MV-4-11 (cell line): ENCODE results near the gene GNAI1.

ENCODE experiments used
- DNase-seq: peaks from one replicate; lab custom pipeline; 2025; lab: John Stamatoyannopoulos, UW

Gene GNAI1

GRCh38 chr7:80134536-80135308 lies at the start of gene GNAI1:
GNAI1 (plus strand) TSS chr7:80134831; CDS start chr7:80135161, 330 bp downstream.
- DNase-seq = peak; percentile 41

DNA sequence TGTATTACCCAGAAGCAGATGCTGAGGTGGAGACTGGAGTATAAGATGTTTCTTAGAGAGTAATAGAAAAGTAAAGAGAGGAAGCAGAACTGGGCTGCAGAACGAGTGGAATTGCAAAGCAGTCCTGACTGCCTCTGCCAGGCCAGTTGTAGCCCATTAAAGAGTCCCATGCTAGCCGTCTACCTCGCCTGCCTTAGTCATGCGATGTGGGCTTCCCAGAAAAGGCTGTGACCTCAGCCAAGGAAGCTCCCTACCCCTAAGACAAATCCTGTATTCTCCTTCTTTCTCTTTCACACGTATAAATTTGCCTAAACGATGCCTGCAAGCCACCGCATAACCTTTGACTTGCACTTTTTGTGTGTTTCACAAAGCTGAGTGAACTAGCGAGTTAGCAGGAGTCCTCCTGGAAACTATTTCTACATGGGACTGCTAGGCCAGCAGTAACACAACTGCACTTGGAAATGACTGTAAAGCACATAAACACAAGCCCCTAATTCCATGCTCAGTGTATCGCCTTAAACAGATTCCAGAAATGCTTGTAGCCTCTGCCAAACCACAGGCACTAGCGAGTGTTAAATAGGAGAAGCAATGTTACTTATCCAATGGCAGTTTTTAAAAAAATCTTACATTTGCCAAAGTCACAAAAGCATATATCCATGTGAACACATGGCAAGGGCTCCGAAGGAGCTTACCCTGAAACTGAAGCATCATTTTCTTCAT lies 47.4 kb upstream of the GNAI1 start:
- DNase-seq = no peak

GRCh38 chr7:80087771-80088170 lies 46.9 kb upstream of the GNAI1 start:
- DNase-seq = no peak

- DNase-seq = no peak
These were observed 45.9 kb upstream of the GNAI1 start for GRCh38 chr7:80088705-80089104.

DNA sequence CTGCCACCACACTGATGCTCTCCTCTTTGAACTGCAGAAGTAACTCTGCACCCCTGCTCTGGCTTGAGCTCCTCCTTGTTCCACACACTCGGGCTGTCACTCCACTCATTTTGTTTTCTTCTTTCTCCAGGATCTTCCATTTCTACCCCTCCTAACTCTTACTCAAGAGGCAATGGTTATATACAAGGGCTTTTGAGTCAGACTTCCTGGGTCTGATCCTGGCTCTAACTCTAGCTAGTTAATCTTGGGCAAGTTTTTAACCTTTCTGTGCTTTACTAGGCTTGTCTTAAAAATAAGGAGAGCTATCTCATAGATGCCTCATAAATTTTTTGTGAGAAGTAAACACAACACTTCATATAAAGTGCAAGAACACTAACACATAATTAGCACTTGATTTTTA lies 45.3 kb upstream of the GNAI1 start:
- no peak for DNase-seq

DNA sequence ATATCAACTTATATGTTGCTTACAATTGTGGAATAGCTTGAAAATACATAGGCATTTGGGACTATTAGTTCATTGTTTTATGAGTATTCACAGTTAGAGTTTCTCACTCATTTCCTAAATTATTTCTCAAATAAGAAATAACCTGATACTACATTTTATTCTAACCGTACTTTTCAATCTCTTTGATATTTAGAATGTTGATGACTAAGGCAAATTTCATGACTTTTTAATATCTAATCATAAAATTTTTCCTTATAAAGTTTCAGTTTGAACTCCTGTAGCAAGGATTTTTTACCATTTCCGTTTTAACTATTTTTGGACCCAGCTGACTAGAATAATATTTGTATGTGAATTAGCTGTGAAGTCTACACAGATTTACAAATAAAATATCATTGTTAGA lies 41.3 kb upstream of the GNAI1 start:
- DNase-seq = no peak

DNA sequence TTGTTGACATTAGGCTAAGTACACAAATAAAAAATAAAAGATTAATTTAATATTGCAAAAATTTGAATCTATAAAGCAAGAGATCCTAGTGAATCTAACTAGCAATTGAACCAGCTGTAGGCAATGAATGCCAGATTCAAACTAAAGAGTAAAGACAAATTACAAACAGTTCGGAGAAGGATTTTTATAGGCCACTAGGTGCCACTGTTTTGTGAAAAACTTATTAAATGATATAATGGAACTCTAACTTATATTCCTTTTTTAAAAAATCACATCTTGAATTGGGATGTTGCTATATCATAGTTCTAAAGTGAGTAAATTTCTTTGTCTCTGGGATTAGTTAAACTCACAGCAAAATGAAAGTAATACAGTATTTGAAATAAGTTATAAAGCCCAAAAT lies 39.1 kb upstream of the GNAI1 start:
- peak; percentile 17 for DNase-seq

DNA sequence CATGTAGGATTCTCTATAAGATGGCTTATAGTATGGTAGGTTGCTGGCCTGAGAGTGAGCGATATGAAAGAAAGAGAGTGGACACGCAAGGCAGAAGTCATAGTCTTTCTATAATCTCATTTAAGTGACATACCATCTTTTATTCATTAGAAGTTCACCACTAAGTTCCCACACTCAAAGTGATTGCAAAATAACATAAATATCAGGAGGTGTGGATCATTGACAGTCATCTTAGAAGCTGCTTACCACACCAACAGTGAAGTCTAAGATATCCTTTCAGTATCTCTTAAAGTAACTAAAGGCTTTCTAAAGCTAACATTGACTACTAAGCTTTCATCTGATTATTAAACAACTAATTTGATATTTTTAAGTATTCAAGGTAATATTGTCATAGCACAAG lies 36.9 kb upstream of the GNAI1 start:
- DNase-seq = no peak

- DNase-seq = no peak
These were observed 35.8 kb upstream of the GNAI1 start for GRCh38 chr7:80098795-80099194.

DNA sequence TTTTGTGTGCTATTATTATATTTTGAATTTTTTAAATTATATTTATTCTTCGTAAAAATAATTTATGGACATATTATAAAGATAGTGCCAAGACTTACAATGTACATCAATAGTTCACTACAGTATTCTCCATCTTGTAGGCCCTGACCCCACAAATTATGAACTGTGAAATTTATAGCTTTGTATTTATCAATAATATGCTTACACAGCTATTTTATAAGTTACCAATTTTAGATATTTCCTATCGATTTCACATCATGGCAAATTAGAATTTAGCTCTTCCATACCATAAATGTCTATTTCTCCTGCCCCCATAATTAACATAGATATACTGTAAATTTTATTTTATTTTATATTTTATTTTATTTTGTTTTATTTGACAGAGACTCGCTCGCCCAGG lies 34.4 kb upstream of the GNAI1 start:
- DNase-seq = no peak

GRCh38 chr7:80105701-80106408 lies 28.8 kb upstream of the GNAI1 start:
- peak; percentile 32 for DNase-seq

DNA sequence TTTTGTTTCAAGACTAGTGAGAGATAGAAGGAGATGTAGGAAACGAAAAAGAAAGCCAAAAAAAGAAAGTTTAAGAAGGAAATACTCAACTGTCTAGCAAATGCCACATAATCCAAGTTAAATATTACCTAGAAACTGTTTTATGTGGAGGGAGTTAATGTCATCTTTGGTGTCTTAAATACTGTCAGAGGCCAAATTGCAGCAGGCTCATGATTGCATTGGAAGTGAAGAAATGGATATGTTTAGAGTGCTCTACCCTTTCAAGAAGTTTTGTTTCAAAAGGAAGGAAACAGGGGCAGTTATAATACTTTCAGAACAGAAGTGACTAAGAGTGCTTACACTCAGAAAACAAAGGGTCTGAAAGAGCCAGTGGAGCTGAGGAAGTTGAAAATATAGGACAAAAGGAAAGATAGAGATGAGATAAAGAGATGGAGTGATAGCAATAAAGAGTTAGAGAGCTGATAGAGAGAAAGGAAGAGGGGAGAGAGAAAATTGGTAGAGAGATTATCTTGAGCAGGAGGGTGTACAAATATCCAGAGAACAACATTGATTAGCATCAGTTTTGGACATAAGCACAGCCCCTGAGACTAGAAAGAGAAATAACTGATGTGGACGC lies 28.0 kb upstream of the GNAI1 start:
- DNase-seq = peak; percentile 73

GRCh38 chr7:80107278-80107677 lies 27.4 kb upstream of the GNAI1 start:
- DNase-seq = peak; percentile 96

DNA sequence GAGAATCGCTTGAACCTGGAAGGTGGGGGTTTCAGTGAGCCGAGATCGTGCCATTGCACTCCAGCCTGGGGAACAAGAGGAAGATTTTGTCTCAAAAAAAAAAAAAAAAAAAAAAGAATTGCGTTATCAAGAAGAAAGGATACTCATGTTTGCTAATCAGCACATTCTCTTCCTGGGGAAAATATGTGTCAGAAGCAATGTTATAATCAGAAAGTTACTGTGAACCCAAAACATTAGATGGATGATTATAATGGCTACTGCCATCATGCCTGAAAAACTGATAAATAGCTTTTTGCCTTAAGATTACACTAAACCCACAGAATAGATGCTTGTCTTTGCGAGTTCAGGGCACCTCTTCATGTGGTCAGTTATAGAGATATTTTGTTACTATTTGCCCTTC lies 24.3 kb upstream of the GNAI1 start:
- DNase-seq = no peak

DNA sequence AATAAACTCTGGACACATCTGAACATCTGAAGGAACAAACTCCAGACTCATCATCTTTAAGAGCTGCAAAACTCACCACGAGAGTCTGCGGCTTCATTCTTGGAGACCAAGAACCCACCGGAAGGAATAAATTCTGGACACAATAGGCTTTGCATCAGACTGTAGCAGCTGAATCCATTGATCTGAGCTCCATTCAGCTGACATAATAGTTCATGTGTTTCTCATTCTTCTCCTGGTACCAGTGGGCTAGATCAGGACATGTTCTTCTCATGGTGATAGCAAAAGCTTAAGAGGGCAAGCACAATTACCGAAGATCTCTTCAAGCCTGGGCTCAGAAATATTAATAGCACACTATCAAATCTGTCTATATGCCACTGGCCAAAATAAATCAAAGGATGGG lies 20.5 kb upstream of the GNAI1 start:
- no peak for DNase-seq

DNA sequence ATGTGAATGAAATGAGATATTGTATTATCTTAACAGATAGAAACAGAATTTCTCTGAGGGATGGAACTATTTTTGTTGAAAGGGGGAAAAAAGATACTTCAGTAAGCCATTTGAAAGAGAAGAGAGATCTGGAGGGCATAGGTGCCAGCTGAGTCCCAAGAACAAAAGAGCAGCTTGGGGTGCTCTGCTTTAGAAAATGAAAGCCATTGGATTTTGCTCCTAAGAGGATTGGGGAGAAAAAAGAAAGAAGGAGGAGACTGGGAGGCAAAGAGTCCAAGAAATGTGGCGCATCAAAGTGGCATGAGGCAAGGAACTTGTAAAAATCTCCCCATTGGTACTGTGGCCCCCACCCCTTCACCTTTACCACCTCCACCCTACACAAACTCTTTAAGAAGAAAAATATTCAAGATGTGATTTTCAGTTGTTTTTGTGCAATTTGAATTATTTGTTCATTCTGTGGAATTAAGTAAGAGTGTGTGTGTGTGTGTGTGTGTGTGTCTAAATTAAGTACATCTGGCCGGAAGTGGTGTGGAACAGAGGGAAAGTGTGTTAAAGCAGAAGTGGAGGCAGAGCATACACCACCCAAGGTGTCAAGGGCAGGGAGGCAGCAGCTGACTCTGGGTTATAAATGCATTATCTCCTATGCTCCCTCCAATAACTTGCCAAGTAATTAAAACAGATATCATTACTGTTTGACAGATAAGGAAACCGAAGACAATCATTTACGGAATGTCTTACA lies 9.9 kb upstream of the GNAI1 start:
- DNase-seq = peak; percentile 81

- DNase-seq = no peak
These were observed 7.0 kb upstream of the GNAI1 start for GRCh38 chr7:80127412-80128160.

DNA sequence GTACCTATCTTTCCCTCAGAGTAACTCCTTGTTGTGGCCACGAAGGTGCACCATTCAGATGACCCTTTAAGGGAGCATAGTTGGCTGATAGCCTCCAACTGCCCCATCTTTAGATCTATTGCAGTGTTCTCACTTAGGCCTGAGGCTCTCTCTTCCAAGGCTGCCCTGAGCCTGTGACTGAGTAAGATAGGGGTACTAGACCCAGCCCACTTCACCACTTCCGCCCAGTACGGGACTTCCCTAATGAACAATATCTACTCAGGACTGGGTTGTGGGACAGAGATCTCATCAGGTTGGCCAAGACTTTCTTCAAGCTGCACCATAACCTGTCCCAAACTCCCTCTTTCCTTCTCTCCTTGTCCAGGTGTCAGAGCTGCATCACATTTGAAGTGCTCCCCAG lies 5.7 kb upstream of the GNAI1 start:
- DNase-seq = peak; percentile 72

- DNase-seq = no peak
These were observed 4.8 kb upstream of the GNAI1 start for GRCh38 chr7:80129785-80130184.

DNA sequence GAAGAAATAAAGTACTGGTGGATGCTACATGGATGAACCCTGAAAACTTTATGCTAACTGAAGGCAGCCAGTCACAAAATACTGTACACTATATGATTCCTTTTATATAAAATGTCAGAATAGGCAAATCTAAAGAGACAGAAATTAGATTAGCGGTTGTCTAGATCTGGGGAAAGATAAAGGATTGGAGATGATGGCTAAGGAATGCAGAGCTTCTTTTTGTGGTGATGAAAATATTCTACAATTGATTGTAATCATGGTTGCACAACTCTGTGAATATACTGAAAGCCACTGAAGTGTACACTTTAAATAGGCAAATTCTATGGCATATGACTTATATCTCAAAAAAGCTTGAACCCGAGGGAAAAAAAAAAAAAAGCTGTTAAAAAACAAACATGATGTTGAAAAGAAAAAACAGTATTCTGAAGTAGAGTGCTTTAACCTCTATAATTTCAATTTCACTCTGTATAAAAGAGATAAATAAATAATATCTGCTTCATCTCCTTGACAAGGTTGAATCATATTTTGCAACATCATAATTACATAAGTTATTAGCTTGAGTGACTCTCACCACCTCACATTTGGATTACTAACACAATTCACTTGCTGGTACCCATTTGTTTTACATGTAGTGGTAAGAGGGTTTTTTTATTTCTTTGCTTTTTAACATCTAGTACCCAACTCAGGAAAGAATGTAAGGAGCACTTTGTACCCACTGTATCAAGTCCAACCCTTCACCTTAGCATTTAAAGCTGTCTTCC lies 2.8 kb upstream of the GNAI1 start:
- DNase-seq = no peak
